HEK293 (cell line): ENCODE results near the gene RPS10.

Source experiments
- GFI1B ChIP-seq: fragments of 450-650 bp; formaldehyde crosslinking; IDR thresholded peaks from 2 replicates; pipeline ENCODE4 v1.5.1; 2016; ENCODE audit warnings: missing biosample characterization, missing genetic modification characterization
- GLI4 ChIP-seq: fragments of 450-650 bp; formaldehyde crosslinking; IDR thresholded peaks from 2 replicates; pipeline ENCODE4 v1.5.1; 2016; ENCODE audit warnings: missing biosample characterization, missing genetic modification characterization
- IKZF3 ChIP-seq: fragments of 450-650 bp; IDR thresholded peaks from 2 replicates; pipeline ENCODE4 v1.5.0; 2018; ENCODE audit warnings: missing biosample characterization, mild to moderate bottlenecking, missing genetic modification characterization, moderate library complexity
- KLF10 ChIP-seq: fragments of 450-650 bp; IDR thresholded peaks from 2 replicates; pipeline ENCODE4 v1.5.1; 2018; ENCODE audit warnings: missing biosample characterization, mild to moderate bottlenecking, missing genetic modification characterization
- KLF9 ChIP-seq: fragments of 450-650 bp; formaldehyde crosslinking; IDR thresholded peaks from 2 replicates; pipeline ENCODE4 v1.5.1; 2016; ENCODE audit warnings: missing biosample characterization, missing genetic modification characterization, low read depth
- MYNN ChIP-seq: fragments of 450-650 bp; formaldehyde crosslinking; IDR thresholded peaks from 2 replicates; pipeline ENCODE4 v1.5.1; 2016; ENCODE audit warnings: missing biosample characterization, missing genetic modification characterization, borderline replicate concordance
- MZF1 ChIP-seq: fragments of 450-650 bp; formaldehyde crosslinking; IDR thresholded peaks from 2 replicates; pipeline ENCODE4 v1.5.1; 2017; ENCODE audit warnings: missing biosample characterization, missing genetic modification characterization, borderline replicate concordance
- OSR2 ChIP-seq: fragments of 450-650 bp; formaldehyde crosslinking; IDR thresholded peaks from 2 replicates; pipeline ENCODE4 v1.5.1; 2016; ENCODE audit warnings: missing biosample characterization, missing genetic modification characterization
- REST ChIP-seq: fragments of 450-650 bp; formaldehyde crosslinking; IDR thresholded peaks from 2 replicates; pipeline ENCODE4 v1.5.1; 2016; ENCODE audit warnings: missing biosample characterization, missing genetic modification characterization
- SALL2 ChIP-seq: fragments of 450-650 bp; formaldehyde crosslinking; IDR thresholded peaks from 2 replicates; pipeline ENCODE4 v1.5.0; 2017; ENCODE audit warnings: missing biosample characterization, mild to moderate bottlenecking, missing genetic modification characterization, borderline replicate concordance
- SCRT1 ChIP-seq: fragments of 450-650 bp; formaldehyde crosslinking; IDR thresholded peaks from 2 replicates; pipeline ENCODE4 v1.5.1; 2016; ENCODE audit warnings: missing biosample characterization, missing genetic modification characterization, borderline replicate concordance
- SETDB1 ChIP-seq: IDR thresholded peaks from one replicate; pipeline ENCODE4 v1.6.1; 2017; ENCODE audit warnings: mild to moderate bottlenecking, low read length, moderate library complexity, mixed read lengths; ENCODE audit not compliant: insufficient read length
- SP3 ChIP-seq: fragments of 450-650 bp; formaldehyde crosslinking; IDR thresholded peaks from 2 replicates; pipeline ENCODE4 v1.5.1; 2016; ENCODE audit warnings: missing biosample characterization, missing genetic modification characterization
- YY2 ChIP-seq: fragments of 450-650 bp; formaldehyde crosslinking; IDR thresholded peaks from 2 replicates; pipeline ENCODE4 v1.5.1; 2016; ENCODE audit warnings: missing biosample characterization, missing genetic modification characterization
- ZBTB20 ChIP-seq: fragments of 450-650 bp; formaldehyde crosslinking; IDR thresholded peaks from 2 replicates; pipeline ENCODE4 v1.5.1; 2016; ENCODE audit warnings: missing biosample characterization, missing genetic modification characterization
- ZBTB8A ChIP-seq: fragments of 450-650 bp; formaldehyde crosslinking; IDR thresholded peaks from 2 replicates; pipeline ENCODE4 v1.5.1; 2016; ENCODE audit warnings: missing biosample characterization, missing genetic modification characterization
- ZIC2 ChIP-seq: fragments of 450-650 bp; formaldehyde crosslinking; IDR thresholded peaks from 2 replicates; pipeline ENCODE4 v1.5.1; 2016; ENCODE audit warnings: missing biosample characterization, missing genetic modification characterization
- ZNF138 ChIP-seq: fragments of 450-650 bp; formaldehyde crosslinking; IDR thresholded peaks from 2 replicates; pipeline ENCODE4 v1.5.1; 2016; ENCODE audit warnings: missing biosample characterization, missing genetic modification characterization, borderline replicate concordance
- ZNF155 ChIP-seq: fragments of 450-650 bp; formaldehyde crosslinking; IDR thresholded peaks from 2 replicates; pipeline ENCODE4 v1.5.1; 2016; ENCODE audit warnings: missing biosample characterization, missing genetic modification characterization
- ZNF18 ChIP-seq: fragments of 450-650 bp; formaldehyde crosslinking; IDR thresholded peaks from 2 replicates; pipeline ENCODE4 v1.5.1; 2016; ENCODE audit warnings: missing biosample characterization, missing genetic modification characterization
- ZNF2 ChIP-seq: fragments of 450-650 bp; formaldehyde crosslinking; IDR thresholded peaks from 2 replicates; pipeline ENCODE4 v1.5.1; 2016; ENCODE audit warnings: missing biosample characterization, missing genetic modification characterization
- ZNF366 ChIP-seq: fragments of 450-650 bp; formaldehyde crosslinking; conservative IDR thresholded peaks from 2 replicates; pipeline ENCODE4 v1.5.1; 2016; ENCODE audit warnings: missing biosample characterization, missing genetic modification characterization
- ZNF37A ChIP-seq: fragments of 450-650 bp; IDR thresholded peaks from 2 replicates; pipeline ENCODE4 v1.5.1; 2018; ENCODE audit warnings: missing biosample characterization, missing genetic modification characterization
- ZNF501 ChIP-seq: fragments of 450-650 bp; formaldehyde crosslinking; IDR thresholded peaks from 2 replicates; pipeline ENCODE4 v1.5.1; 2016; ENCODE audit warnings: missing biosample characterization, missing genetic modification characterization
- ZNF514 ChIP-seq: fragments of 450-650 bp; formaldehyde crosslinking; IDR thresholded peaks from 2 replicates; pipeline ENCODE4 v1.5.1; 2016; ENCODE audit warnings: missing biosample characterization, missing genetic modification characterization
- ZNF544 ChIP-seq: fragments of 450-650 bp; formaldehyde crosslinking; IDR thresholded peaks from 2 replicates; pipeline ENCODE4 v1.5.0; 2017; ENCODE audit warnings: missing biosample characterization, missing genetic modification characterization
- ZNF560 ChIP-seq: fragments of 450-650 bp; formaldehyde crosslinking; IDR thresholded peaks from 2 replicates; pipeline ENCODE4 v1.5.1; 2017; ENCODE audit warnings: missing biosample characterization, missing genetic modification characterization, borderline replicate concordance
- ZNF571 ChIP-seq: fragments of 450-650 bp; formaldehyde crosslinking; IDR thresholded peaks from 2 replicates; pipeline ENCODE4 v1.5.0; 2017; ENCODE audit warnings: missing biosample characterization, missing genetic modification characterization
- ZNF610 ChIP-seq: fragments of 450-650 bp; formaldehyde crosslinking; IDR thresholded peaks from 2 replicates; pipeline ENCODE4 v1.5.1; 2016; ENCODE audit warnings: missing biosample characterization, missing genetic modification characterization, borderline replicate concordance
- ZNF629 ChIP-seq: fragments of 450-650 bp; formaldehyde crosslinking; IDR thresholded peaks from 2 replicates; pipeline ENCODE4 v1.5.1; 2017; ENCODE audit warnings: missing biosample characterization, missing genetic modification characterization
- ZNF664 ChIP-seq: fragments of 450-650 bp; formaldehyde crosslinking; IDR thresholded peaks from 2 replicates; pipeline ENCODE4 v1.5.1; 2016; ENCODE audit warnings: missing biosample characterization, missing genetic modification characterization
- ZNF692 ChIP-seq: fragments of 450-650 bp; formaldehyde crosslinking; IDR thresholded peaks from 2 replicates; pipeline ENCODE4 v1.5.1; 2016; ENCODE audit warnings: missing biosample characterization, missing genetic modification characterization
- ZNF704 ChIP-seq: fragments of 450-650 bp; formaldehyde crosslinking; IDR thresholded peaks from 2 replicates; pipeline ENCODE4 v1.5.1; 2016; ENCODE audit warnings: missing biosample characterization, missing genetic modification characterization
- ZNF830 ChIP-seq: fragments of 450-650 bp; IDR thresholded peaks from 2 replicates; pipeline ENCODE4 v1.5.0; 2018; ENCODE audit warnings: missing biosample characterization, missing genetic modification characterization, low read depth, mild to moderate bottlenecking, moderate library complexity

RPS10 gene

GRCh38 chr6:34390531-34391472 lies 35.1 kb downstream of the RPS10 start (continued):
- TF ChIP-seq ZNF610 (tag by site-specific recombination): no peak
- no peak for TF ChIP-seq ZNF571 (tag by site-specific recombination)
- TF ChIP-seq ZIC2 (tag by site-specific recombination): no peak
- peak; percentile 71 for TF ChIP-seq MYNN
- TF ChIP-seq ZNF629 (tag by site-specific recombination): no peak
- TF ChIP-seq ZBTB20 (tag by site-specific recombination): peak; percentile 67
- peak; percentile 24; the same call in 1 of the 2 replicates for TF ChIP-seq ZNF2 (tag by site-specific recombination)
- TF ChIP-seq ZNF664: no peak
- peak; percentile 34; the same call in 1 of the 2 replicates for TF ChIP-seq MZF1 (tag by site-specific recombination)
- no peak for TF ChIP-seq ZNF514 (tag by site-specific recombination)
- no peak for TF ChIP-seq ZNF37A (tag by site-specific recombination)
- no peak for TF ChIP-seq ZNF704 (tag by site-specific recombination)
- TF ChIP-seq OSR2: peak; percentile 72
- TF ChIP-seq GFI1B (tag by site-specific recombination): peak; percentile 18; the same call in 1 of the 2 replicates
- no peak for TF ChIP-seq KLF9
- no peak for TF ChIP-seq ZNF544 (tag by site-specific recombination)
- no peak for TF ChIP-seq SCRT1 (tag by site-specific recombination)
- no peak for TF ChIP-seq ZNF155 (tag by site-specific recombination)
- peak; percentile 51; the same call in 1 of the 2 replicates for TF ChIP-seq IKZF3 (tag by site-specific recombination)
- peak; percentile 69 for TF ChIP-seq ZNF18 (tag by site-specific recombination)
- no peak for TF ChIP-seq ZNF501
- TF ChIP-seq SALL2 (tag by site-specific recombination): no peak
- TF ChIP-seq SETDB1: no peak
- 0 out of 2 replicates have a peak, but pooled peaks have one; percentile 10 for TF ChIP-seq ZNF692 (tag by site-specific recombination)
- no peak for TF ChIP-seq ZBTB8A (tag by site-specific recombination)
- peak; percentile 90 for TF ChIP-seq REST (tag by site-specific recombination)
- no peak for TF ChIP-seq SP3 (tag by site-specific recombination)
- no peak for TF ChIP-seq ZNF830 (tag by site-specific recombination)
- TF ChIP-seq ZNF560 (tag by site-specific recombination): no peak
- TF ChIP-seq ZNF366 (tag by site-specific recombination): 0 out of 2 replicates have a peak, but pooled peaks have one; percentile 26
- no peak for TF ChIP-seq KLF10 (tag by site-specific recombination)
- TF ChIP-seq GLI4 (tag by site-specific recombination): no peak
- no peak for TF ChIP-seq ZNF138 (tag by site-specific recombination)
- peak; percentile 52; the same call in 1 of the 2 replicates for TF ChIP-seq YY2 (tag by site-specific recombination)
